GM21786 (cell line): Measurements from ENCODE around the gene DUSP7.
A peak's percentile ranks its signal among the peaks of the same experiment; 100 is the strongest.
"Not testable (repeated sequence)": the region's sequence is repeated elsewhere in the genome, so short reads cannot be mapped to it uniquely, and the experiment has no call there.

Experiments
- ATAC-seq: cut with Tn5 transposase; IDR thresholded peaks from one replicate; pipeline ENCODE4 v1.9.1; 2021; ENCODE audit not compliant: unreplicated experiment

Gene DUSP7

GRCh38 chr3:52049503-52049902 lies 6.9 kb downstream of the DUSP7 start:
- ATAC-seq, result no peak

GRCh38 chr3:52047295-52047960 lies 8.9 kb downstream of the DUSP7 start:
- ATAC-seq, result no peak

- no peak for ATAC-seq
These were observed 9.5 kb downstream of the DUSP7 start for GRCh38 chr3:52046902-52047239.

GRCh38 chr3:52046186-52046901 lies 10.0 kb downstream of the DUSP7 start:
- ATAC-seq, result no peak

GRCh38 chr3:52044869-52045619 lies 11.3 kb downstream of the DUSP7 start:
- no peak for ATAC-seq

GRCh38 chr3:52043750-52044149 lies 12.6 kb downstream of the DUSP7 start:
- no peak for ATAC-seq

GRCh38 chr3:52043039-52043438 lies 13.3 kb downstream of the DUSP7 start:
- not testable (repeated sequence) for ATAC-seq

GRCh38 chr3:52041118-52041731 lies 15.1 kb downstream of the DUSP7 start:
- ATAC-seq, result no peak

- no peak for ATAC-seq
These were observed 15.8 kb downstream of the DUSP7 start for GRCh38 chr3:52040600-52040999.

GRCh38 chr3:52039846-52040245 lies 16.5 kb downstream of the DUSP7 start:
- no peak for ATAC-seq

GRCh38 chr3:52039426-52039825 lies 16.9 kb downstream of the DUSP7 start:
- no peak for ATAC-seq

GRCh38 chr3:52038227-52038626 lies 18.1 kb downstream of the DUSP7 start:
- ATAC-seq, result no peak

GRCh38 chr3:52037291-52037690 lies 19.1 kb downstream of the DUSP7 start:
- no peak for ATAC-seq

- no peak for ATAC-seq
These were observed 19.5 kb downstream of the DUSP7 start for GRCh38 chr3:52036829-52037228.

- ATAC-seq, result peak; percentile 92
These were observed 20.1 kb downstream of the DUSP7 start for GRCh38 chr3:52036222-52036694.

GRCh38 chr3:52034651-52035050 lies 21.7 kb downstream of the DUSP7 start:
- no peak for ATAC-seq

- ATAC-seq, result no peak
These were observed 22.2 kb downstream of the DUSP7 start for GRCh38 chr3:52034212-52034611.

GRCh38 chr3:52033748-52034147 lies 22.6 kb downstream of the DUSP7 start:
- ATAC-seq, result not testable (repeated sequence)

- ATAC-seq, result no peak
These were observed 23.5 kb downstream of the DUSP7 start for GRCh38 chr3:52032702-52033408.

- no peak for ATAC-seq
These were observed 24.5 kb downstream of the DUSP7 start for GRCh38 chr3:52031896-52032295.
